ENCODE results near the gene CTRL. TPM values are rescaled to one million over a fixed set of nuclear protein-coding genes. Genes with fewer than 3 reads are reported as not detected.

CTRL gene
- 2.0 TPM for total RNA-seq (2021; ENCODE audit: unreplicated experiment)
- polyA plus RNA-seq (2012; ENCODE audit: insufficient read length) = 1.9 TPM
- percentile 42 among the genes with signal in this experiment for Bru-seq, nascent RNA
- BruChase-seq, experiment 1, labeled RNA remaining after a 2-hour chase = percentile 61 among the genes with signal in this experiment
- BruChase-seq, experiment 2, labeled RNA remaining after a 6-hour chase = percentile 60 among the genes with signal in this experiment
- long read RNA-seq, partial matches to known transcripts = 0 of 3 reads
- long read RNA-seq, other reads (novel, unspliced or antisense) = 3 of 3 reads

DNA sequence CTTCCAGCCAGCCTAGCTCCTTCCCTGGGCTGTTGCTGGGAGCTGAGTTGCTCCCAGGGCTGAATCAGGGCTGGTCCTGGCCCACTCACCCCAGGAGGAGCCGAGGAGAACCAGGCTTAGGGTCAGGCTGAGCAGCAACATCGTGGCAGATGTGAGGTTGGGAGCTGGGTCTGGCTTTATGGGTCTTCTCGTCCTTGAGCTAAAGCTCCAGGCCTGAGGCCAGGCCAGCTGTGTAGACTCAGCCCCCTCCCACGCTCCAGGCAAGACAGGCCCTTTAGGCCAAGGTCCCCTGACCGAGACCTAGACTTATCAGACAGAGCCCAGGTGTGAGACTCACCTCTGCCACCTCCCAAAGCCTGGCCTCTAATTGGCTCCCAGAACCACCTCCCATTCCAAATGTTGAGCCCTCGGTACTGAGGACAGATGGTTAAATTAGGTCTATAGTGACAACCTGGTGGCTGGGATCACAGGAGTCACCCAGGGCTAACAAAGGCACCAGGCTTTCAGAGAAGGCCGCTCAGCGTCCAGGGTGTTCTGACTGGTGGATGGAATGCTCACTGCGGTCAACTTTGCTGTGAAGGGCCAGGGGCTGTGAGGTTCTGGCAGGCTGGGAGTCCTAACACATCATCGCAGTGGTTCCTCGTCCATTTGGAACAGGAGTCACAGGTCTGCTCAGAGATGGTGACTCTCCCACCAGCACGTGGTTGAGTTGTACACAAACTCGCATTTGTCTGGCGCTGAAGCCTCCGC lies at the start of gene CTRL:
Gene CTRL (minus strand): TSS at position 151 of the 750 bp plus-strand sequence. CDS start 10 bp downstream, at position 141.
- ChIA-PET CTCF (no interaction called here), POLR2A (no interaction called here)
- Histone ChIP-seq H3K36me3 (ENCODE audit: control insufficient read depth, insufficient read depth, low read length) (peaks cover 2% of the 10 kb centered on the region; the same call in 1 of the 2 replicates), H3K9me3 (ENCODE audit: control insufficient read depth, insufficient read depth, low read depth, low read length) (no peaks in the 10 kb centered on the region), H3K4me1 (ENCODE audit: control insufficient read depth, insufficient read depth, low read length) (no peaks in the 10 kb centered on the region), H3K4me3 (ENCODE audit: low read depth in 2 of 2, low read length in 2 of 2) (no peak within 1 kb of the TSS), H3K27ac (ENCODE audit: low read length) (no peak within 1 kb of the TSS), H3K27me3 (ENCODE audit: control insufficient read depth, insufficient read depth, low read length) (no peaks in the 10 kb centered on the region)
- intact Hi-C loops (cut with micrococcal nuclease; ENCODE audit: unreplicated experiment) (no loop called here), in situ Hi-C loops (cut with HindIII; ENCODE audit: low pct_unique_long_range_greater_than_20kb, low sequenced_read_pairs) (no loop called here)
- no TSS peak for BruUV-seq (replicated peaks)
- TF ChIP-seq, protein P1, sequence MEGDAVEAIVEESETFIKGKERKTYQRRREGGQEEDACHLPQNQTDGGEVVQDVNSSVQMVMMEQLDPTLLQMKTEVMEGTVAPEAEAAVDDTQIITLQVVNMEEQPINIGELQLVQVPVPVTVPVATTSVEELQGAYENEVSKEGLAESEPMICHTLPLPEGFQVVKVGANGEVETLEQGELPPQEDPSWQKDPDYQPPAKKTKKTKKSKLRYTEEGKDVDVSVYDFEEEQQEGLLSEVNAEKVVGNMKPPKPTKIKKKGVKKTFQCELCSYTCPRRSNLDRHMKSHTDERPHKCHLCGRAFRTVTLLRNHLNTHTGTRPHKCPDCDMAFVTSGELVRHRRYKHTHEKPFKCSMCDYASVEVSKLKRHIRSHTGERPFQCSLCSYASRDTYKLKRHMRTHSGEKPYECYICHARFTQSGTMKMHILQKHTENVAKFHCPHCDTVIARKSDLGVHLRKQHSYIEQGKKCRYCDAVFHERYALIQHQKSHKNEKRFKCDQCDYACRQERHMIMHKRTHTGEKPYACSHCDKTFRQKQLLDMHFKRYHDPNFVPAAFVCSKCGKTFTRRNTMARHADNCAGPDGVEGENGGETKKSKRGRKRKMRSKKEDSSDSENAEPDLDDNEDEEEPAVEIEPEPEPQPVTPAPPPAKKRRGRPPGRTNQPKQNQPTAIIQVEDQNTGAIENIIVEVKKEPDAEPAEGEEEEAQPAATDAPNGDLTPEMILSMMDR (IDR thresholded peaks at IDR 0.05) = no peak
- TF ChIP-seq, protein P2, sequence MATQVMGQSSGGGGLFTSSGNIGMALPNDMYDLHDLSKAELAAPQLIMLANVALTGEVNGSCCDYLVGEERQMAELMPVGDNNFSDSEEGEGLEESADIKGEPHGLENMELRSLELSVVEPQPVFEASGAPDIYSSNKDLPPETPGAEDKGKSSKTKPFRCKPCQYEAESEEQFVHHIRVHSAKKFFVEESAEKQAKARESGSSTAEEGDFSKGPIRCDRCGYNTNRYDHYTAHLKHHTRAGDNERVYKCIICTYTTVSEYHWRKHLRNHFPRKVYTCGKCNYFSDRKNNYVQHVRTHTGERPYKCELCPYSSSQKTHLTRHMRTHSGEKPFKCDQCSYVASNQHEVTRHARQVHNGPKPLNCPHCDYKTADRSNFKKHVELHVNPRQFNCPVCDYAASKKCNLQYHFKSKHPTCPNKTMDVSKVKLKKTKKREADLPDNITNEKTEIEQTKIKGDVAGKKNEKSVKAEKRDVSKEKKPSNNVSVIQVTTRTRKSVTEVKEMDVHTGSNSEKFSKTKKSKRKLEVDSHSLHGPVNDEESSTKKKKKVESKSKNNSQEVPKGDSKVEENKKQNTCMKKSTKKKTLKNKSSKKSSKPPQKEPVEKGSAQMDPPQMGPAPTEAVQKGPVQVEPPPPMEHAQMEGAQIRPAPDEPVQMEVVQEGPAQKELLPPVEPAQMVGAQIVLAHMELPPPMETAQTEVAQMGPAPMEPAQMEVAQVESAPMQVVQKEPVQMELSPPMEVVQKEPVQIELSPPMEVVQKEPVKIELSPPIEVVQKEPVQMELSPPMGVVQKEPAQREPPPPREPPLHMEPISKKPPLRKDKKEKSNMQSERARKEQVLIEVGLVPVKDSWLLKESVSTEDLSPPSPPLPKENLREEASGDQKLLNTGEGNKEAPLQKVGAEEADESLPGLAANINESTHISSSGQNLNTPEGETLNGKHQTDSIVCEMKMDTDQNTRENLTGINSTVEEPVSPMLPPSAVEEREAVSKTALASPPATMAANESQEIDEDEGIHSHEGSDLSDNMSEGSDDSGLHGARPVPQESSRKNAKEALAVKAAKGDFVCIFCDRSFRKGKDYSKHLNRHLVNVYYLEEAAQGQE (IDR thresholded peaks at IDR 0.05; ENCODE audit: insufficient read depth in 1 of 2, low read depth in 2 of 2, low read length in 1 of 2) = no peak
- no peak for TF ChIP-seq POLR2AphosphoS5 (IDR thresholded peaks at IDR 0.05; ENCODE audit: low read depth, low read length)
- no peak for TF ChIP-seq TCF7L2 (IDR thresholded peaks at IDR 0.05; ENCODE audit: low read depth, low read length)
- no peak for TF ChIP-seq SIN3A (IDR thresholded peaks at IDR 0.05; ENCODE audit: borderline replicate concordance, insufficient read depth, low read depth, low read length)
- ATAC-seq (no peak), DNase-seq (ENCODE audit: low read depth, low spot score) (no peak)

- no TSS peak for BruUV-seq (replicated peaks)
- H3K27me3 ChIP-seq (ENCODE audit: control insufficient read depth, insufficient read depth, low read length) = no peaks in the 10 kb centered on the region
- no peak within 1 kb of the TSS for H3K27ac ChIP-seq (ENCODE audit: low read length)
- ChIA-PET CTCF (no interaction called here), POLR2A (no interaction called here)
- no peaks in the 10 kb centered on the region for H3K9me3 ChIP-seq (ENCODE audit: control insufficient read depth, insufficient read depth, low read depth, low read length)
- in situ Hi-C loops (cut with HindIII; ENCODE audit: low pct_unique_long_range_greater_than_20kb, low sequenced_read_pairs) = no loop called here
- no peaks in the 10 kb centered on the region; the same call in 1 of the 2 replicates for H3K4me1 ChIP-seq (ENCODE audit: control insufficient read depth, insufficient read depth, low read length)
- no peak within 1 kb of the TSS for H3K4me3 ChIP-seq (ENCODE audit: low read depth in 2 of 2, low read length in 2 of 2)
- intact Hi-C loops (cut with micrococcal nuclease; ENCODE audit: unreplicated experiment) = no loop called here
- DNase-seq (ENCODE audit: low read depth, low spot score) (no peak), ATAC-seq (no peak)
- no peaks in the 10 kb centered on the region for H3K36me3 ChIP-seq (ENCODE audit: control insufficient read depth, insufficient read depth, low read length)
- TF ChIP-seq SIN3A (IDR thresholded peaks at IDR 0.05; ENCODE audit: borderline replicate concordance, insufficient read depth, low read depth, low read length) (no peak), POLR2AphosphoS5 (IDR thresholded peaks at IDR 0.05; ENCODE audit: low read depth, low read length) (no peak), TCF7L2 (IDR thresholded peaks at IDR 0.05; ENCODE audit: low read depth, low read length) (no peak)
- TF ChIP-seq, protein P2 (IDR thresholded peaks at IDR 0.05; ENCODE audit: insufficient read depth in 1 of 2, low read depth in 2 of 2, low read length in 1 of 2) = no peak
- TF ChIP-seq, protein P1 (IDR thresholded peaks at IDR 0.05) = no peak
Observed at GRCh38 chr16:67979955-67980678, 48.5 kb upstream of the CTRL start, which contains the start of gene DPEP3. Gene DPEP3 (minus strand): TSS chr16:67980499. CDS start chr16:67980380, 119 bp downstream.
